ENCODE results near the gene ELOB.

The ELOB gene

DNA sequence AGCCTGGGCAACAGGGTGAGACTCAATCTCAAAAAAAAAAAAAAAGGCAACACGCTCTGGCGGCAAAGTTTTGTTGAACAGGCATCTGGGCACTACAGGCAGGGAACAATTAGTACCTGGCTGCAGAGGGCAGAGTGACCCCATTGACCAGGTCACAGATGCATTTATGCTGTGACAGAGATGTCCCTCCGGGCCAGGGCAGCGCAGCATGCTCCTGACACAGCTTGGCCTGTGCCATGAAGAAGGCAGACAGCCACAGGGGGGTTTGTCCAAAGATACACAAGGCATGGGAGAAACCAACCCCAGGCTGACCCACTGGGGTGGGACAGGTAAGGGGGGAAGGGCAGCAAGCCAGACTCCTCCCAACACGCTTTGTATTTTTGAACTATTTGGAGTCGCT is 32.4 kb downstream of the ELOB start:
- TF ChIP-seq, protein P1, sequence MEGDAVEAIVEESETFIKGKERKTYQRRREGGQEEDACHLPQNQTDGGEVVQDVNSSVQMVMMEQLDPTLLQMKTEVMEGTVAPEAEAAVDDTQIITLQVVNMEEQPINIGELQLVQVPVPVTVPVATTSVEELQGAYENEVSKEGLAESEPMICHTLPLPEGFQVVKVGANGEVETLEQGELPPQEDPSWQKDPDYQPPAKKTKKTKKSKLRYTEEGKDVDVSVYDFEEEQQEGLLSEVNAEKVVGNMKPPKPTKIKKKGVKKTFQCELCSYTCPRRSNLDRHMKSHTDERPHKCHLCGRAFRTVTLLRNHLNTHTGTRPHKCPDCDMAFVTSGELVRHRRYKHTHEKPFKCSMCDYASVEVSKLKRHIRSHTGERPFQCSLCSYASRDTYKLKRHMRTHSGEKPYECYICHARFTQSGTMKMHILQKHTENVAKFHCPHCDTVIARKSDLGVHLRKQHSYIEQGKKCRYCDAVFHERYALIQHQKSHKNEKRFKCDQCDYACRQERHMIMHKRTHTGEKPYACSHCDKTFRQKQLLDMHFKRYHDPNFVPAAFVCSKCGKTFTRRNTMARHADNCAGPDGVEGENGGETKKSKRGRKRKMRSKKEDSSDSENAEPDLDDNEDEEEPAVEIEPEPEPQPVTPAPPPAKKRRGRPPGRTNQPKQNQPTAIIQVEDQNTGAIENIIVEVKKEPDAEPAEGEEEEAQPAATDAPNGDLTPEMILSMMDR (IDR thresholded peaks at IDR 0.05) = no peak

DNA sequence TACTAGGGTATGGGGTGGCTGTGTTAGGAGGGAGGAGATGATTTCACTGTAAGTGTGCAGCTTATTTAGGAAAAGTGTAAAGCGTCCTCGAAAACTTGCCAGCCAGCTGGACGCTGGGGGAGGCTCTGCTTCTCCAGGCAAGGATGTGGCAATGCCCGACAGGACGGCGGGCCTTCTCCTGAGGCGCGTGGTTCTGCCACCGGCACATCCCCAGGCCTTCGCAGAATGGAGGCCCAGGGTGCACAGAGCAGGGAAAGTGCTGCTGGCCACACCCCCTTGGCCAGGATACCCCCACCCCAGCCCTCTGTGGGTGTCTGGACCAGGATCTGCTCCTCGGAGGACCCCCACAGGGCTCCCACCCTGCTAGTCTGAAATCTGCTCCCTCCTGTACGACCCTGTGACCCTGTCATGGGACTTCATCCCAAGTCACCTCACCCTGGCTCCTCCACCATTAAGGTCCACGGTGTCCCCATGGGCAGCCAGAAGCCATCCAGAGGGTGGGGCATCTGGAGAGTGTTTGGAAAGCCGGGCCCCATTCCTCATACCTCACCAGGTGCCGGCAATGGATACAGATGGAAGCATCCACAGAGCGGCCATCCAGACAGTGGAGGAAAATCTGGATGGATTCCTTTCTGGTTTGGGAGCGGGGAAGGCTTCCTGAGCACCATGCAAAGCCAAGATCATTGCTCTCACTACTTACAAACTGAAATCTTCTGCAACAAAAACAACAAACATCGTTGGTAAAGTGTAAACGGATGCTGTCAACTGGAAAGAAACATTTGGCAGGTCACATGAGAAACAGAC is 33.9 kb downstream of the ELOB start:
- TF ChIP-seq, protein P1 (IDR thresholded peaks at IDR 0.05) = no peak

DNA sequence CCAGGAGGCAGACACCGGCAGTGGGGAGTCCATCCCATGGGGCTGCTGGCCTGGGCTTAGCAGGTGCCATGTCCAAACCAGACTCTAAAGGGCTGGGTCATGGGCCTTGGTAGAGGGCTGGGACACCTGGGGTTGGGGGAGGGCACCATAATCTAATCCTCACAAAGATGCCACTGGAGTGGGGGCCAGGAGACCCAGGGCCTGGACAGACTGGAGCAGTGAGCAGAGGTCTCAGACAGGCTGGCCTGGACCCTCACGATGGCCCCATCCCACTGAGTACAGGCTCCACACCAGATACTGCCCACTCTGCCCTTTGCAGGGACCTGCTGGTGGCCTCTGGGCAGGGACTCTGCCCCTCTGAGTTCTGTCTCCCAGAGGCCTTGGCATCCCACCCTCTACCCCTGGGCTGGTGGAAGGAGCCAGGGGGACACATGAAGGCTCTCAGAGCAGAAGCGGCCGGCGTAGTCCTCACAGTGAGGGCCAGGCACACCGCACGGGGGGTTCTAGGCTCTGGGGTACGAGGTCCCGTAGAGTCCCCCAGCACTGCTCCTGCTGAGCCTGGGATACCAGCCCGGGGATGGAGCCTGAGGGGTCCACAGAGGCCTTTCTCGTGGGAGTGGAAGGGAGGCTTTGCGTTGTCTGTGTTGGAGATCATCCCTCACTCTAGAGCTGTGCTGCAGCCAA is 34.6 kb downstream of the ELOB start:
- TF ChIP-seq, protein P1 (IDR thresholded peaks at IDR 0.05) = no peak

DNA sequence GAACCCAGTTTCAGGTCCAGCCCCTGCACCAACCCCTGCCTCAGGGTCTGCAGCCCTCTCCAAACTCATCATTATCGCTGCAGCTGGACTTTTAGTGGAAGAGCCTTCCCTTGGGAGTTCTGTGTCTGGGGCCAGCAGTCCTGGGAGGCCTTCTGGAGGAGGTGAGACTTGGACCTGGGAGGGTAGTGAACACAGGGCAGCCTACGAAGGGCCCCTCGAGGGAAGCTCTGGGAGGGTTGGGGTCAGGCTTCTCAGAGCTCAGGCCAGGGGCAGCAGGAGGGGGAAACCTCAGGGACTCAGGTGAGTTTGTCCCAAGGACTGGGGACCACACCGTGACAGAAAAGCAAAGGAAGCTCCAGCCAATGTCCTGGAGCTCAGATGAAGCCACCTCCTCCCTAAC is 35.9 kb downstream of the ELOB start:
- TF ChIP-seq, protein P1 (IDR thresholded peaks at IDR 0.05) = no peak

DNA sequence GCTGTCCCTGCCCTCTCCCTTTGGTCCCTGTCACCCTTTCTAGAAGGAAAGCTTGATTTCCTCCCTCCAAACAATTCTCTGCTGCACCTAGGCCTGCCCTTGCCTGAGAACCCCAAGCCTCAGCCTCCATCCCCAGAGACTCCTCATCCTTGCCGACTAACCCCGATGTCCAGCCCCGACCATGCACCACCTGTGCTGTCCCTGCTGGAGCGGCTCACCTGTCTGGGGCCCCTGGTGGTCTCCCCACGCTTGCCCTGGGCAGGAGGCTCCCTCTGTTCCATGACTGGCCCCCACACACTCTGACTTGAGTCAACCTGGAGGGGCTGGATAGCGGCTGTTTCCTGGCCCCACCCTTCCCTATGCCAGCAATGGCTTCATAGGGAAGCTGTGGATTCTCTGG is 36.6 kb downstream of the ELOB start:
- TF ChIP-seq, protein P1 (IDR thresholded peaks at IDR 0.05) = no peak

DNA sequence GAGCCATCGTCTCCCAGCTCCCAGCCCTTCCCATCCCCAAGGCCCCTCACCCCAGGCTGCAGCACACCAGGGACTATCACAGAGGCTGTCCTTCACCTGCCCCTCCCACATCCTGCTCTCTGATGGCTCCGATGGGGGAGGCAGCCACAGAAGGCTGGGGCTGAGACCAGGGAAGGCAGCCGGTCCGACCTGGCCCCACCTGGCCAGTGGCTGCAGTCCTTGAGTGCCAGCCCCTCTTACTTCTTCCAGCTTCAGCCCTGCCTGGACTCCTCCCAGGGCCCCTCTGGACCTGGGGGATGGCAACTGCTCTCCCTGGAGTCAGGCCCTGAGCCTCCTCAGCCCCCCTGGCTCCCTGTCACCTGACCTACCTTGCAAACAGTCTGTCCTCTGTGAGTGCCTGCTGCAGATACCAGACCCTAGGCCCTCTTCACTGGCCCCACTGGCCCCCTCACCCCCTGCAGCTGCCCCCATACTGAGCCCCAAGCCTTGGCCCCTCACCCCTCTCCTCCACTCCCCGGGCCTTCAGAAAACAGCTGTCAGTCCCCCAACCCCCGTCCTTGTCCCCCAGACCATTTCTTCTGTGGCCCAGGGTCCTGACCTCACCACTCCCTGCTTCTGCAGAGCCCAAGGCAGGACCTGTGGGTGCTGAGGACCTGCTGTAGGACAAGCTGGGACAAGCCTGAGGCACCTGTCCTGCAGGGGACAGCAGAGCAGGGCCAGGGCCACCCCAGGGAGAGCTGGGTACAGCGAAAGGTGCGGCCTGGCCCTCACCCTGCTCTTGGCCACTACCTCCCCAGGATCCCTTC is 37.3 kb downstream of the ELOB start:
- TF ChIP-seq, protein P1 (IDR thresholded peaks at IDR 0.05) = no peak

DNA sequence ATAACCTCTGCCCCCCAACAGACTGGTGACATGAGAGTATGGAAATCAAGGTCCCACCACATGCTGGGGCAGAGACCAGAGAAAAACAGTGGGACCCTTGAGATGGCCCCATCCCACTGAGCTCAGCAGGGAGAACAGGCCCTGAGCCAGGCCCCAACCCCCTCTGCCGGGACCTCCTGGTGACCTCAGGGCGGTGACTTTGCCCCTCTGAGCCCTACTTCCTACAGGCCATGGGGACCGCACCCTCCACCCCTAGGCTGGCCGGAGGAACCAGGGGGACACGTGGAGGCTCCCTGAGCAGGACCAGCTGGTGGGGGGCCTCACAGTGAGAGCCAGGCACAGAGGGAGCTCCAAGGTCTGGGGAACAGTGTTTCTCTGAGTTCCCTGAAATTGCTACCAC is 38.5 kb downstream of the ELOB start:
- TF ChIP-seq, protein P1 (IDR thresholded peaks at IDR 0.05) = no peak
